ENCODE measurements around the gene TNFRSF12A.

TNFRSF12A gene

GRCh38 chr16:3027983-3028715, 8.0 kb downstream of the TNFRSF12A start:
- DNase-seq (ENCODE audit: low read depth), result peak; percentile 51
- H3K4me3 ChIP-seq (ENCODE audit: control insufficient read depth, low read depth, low read length), result no peak overlapping the region
- TF ChIP-seq, protein P1, sequence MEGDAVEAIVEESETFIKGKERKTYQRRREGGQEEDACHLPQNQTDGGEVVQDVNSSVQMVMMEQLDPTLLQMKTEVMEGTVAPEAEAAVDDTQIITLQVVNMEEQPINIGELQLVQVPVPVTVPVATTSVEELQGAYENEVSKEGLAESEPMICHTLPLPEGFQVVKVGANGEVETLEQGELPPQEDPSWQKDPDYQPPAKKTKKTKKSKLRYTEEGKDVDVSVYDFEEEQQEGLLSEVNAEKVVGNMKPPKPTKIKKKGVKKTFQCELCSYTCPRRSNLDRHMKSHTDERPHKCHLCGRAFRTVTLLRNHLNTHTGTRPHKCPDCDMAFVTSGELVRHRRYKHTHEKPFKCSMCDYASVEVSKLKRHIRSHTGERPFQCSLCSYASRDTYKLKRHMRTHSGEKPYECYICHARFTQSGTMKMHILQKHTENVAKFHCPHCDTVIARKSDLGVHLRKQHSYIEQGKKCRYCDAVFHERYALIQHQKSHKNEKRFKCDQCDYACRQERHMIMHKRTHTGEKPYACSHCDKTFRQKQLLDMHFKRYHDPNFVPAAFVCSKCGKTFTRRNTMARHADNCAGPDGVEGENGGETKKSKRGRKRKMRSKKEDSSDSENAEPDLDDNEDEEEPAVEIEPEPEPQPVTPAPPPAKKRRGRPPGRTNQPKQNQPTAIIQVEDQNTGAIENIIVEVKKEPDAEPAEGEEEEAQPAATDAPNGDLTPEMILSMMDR (conservative IDR thresholded peaks at IDR 0.05; ENCODE audit: control insufficient read depth, insufficient read depth, low read depth, low read length), result peak; percentile 44

GRCh38 chr16:3028716-3029319, 8.7 kb downstream of the TNFRSF12A start:
- TF ChIP-seq, protein P1 (conservative IDR thresholded peaks at IDR 0.05; ENCODE audit: control insufficient read depth, insufficient read depth, low read depth, low read length), result no peak
- DNase-seq (ENCODE audit: low read depth), result no peak
- H3K4me3 ChIP-seq (ENCODE audit: control insufficient read depth, low read depth, low read length), result no peak overlapping the region

DNA sequence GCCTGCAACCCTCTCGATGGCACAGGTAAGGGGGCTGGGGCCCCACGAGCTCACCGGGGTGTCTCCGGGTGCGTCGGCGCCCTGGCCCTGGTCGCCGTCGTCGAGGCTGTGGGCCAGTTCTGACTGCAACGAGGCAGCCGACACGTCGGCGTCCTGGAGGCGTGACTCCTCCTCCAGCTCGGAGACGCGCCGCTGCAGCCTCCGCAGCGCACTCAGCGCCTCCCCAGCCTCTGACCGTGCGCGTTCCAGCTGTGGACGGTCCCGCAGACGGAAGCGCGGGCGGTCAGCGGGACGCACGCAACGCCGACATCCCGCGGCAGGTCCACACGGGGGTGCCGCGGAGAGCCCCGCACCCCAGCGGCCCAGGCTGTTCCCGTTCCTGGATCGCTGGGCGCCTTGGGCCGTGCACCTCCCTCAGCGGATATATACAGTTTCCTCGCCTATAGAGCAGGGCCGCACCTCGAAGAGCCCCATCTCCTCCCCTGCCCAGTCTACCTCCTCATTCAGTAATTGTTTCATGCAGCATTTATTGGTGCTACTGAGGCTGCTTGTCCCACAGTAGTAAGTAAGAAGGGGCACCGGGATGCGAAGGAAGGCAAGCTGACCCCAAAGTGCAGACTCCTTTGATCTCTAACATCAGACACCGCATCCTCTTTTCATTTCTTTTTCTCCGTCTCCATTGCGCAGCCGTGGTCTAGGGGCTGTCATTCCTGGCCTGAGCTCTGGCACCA, 9.5 kb downstream of the TNFRSF12A start:
- TF ChIP-seq, protein P1 (conservative IDR thresholded peaks at IDR 0.05; ENCODE audit: control insufficient read depth, insufficient read depth, low read depth, low read length), result no peak
- H3K4me3 ChIP-seq (ENCODE audit: control insufficient read depth, low read depth, low read length), result no peak overlapping the region
- DNase-seq (ENCODE audit: low read depth), result peak; percentile 36

DNA sequence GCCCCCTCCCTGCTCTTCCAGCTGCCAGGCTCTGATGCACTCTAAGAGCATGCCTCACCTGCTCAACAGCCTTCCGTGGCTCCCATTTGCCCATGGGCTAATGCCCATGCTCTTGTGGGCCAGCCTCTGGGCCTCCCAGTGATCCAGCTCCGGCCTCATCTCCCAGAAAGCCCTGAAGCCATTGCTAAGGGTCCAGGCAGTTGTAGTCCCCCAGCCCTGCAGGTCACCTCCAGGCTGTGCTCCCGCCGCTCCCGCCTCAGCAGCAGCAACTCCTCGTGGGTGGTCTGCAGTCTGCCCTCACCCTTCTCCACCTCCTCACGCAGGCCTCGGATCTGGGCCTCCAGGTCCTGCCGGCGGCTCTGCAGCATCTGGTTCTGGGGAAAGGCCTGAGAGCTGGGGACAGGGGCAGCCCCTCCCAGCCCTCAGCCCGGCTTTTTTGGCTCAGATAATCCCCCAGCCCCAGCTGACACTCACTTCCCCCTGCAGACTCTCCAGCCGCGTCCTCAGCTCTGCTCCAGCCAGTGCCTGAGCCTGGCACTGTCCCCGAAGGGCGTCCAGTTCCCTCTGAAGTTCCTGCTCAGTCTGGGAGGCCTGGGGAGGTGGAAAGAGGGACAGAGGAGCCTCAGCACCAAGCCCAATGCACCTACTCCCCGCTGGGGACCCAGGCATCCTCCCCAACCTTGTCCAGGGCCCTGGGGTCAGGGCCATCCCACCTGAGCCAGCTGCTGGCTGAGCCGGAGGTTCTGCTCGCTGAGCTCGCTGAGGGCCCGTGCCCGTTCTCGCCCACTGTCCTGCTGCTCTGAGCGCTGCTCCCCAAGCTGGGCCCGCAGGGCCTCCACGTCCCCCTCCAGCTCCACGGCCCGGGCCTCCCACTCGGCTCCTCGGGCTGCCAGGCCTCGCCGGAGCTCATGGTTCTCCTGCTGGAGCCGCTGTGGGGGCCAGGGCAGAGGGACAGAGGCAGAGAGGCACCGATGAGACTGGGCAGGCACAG, 10.3 kb downstream of the TNFRSF12A start:
- no peak overlapping the region for H3K4me3 ChIP-seq (ENCODE audit: control insufficient read depth, low read depth, low read length)
- TF ChIP-seq, protein P1 (conservative IDR thresholded peaks at IDR 0.05; ENCODE audit: control insufficient read depth, insufficient read depth, low read depth, low read length), result no peak
- no peak for DNase-seq (ENCODE audit: low read depth)

DNA sequence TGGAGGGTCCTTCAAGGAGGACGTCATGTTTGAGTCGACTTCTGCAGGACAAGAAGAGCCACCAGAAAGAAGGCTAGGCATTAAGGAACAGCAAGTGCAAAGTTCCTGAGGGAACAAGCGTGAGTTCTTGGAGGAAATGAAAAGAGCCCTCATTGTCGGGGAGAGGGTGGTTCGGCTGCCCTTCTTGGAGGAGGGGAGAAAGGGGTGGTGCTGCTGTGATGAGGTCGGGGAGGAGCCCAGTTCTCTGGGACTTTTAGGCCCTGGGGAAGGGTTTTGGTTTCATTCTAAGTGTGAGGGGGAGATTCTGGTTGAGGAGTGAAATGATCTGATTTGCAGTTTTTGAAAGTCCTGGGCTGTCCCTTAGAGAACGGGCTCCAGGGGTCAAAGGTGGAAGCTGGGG, 12.5 kb downstream of the TNFRSF12A start:
- TF ChIP-seq, protein P1 (conservative IDR thresholded peaks at IDR 0.05; ENCODE audit: control insufficient read depth, insufficient read depth, low read depth, low read length), result no peak
- no peak for DNase-seq (ENCODE audit: low read depth)
- H3K4me3 ChIP-seq (ENCODE audit: control insufficient read depth, low read depth, low read length), result no peak overlapping the region

All from fibroblast of mammary gland (primary cell).